Thymus (tissue), 2 donors: Measurements from ENCODE around the gene SYT2. TPM values are rescaled to one million over a fixed set of nuclear protein-coding genes. Genes with fewer than 3 reads are reported as not detected.

Experiments
- polyA plus RNA-seq: library from polyadenylated mRNA; stranded (reverse); fragments of 200-250 nt; gene quantifications from one replicate; pipeline ENCODE4 v1.2.3, GENCODE V29; 2013
- total RNA-seq: library from RNA; stranded (reverse); fragments of 120-200 nt; gene quantifications from one replicate; pipeline ENCODE4 v1.2.4, GENCODE V29; 2013
- donor health status: healthy.

SYT2 gene
- total and polyA plus RNA-seq, 2 donors = 0.05 to 0.09 TPM

Other genes starting within 250 kb of the SYT2 start
- 37.6 TPM for gene KDM5B, start 98.0 kb upstream of the SYT2 start, total RNA-seq
- 32.0 TPM for gene KDM5B, start 98.0 kb upstream of the SYT2 start, polyA plus RNA-seq
- gene PCAT6, start 100.5 kb upstream of the SYT2 start, total RNA-seq = 0.19 TPM
- 1.5 TPM for gene PCAT6, start 100.5 kb upstream of the SYT2 start, polyA plus RNA-seq
- gene RABIF, start 178.7 kb upstream of the SYT2 start, total RNA-seq = 7.7 TPM
- 9.4 TPM for gene RABIF, start 178.7 kb upstream of the SYT2 start, polyA plus RNA-seq
- 25.2 TPM for gene KLHL12, start 216.8 kb upstream of the SYT2 start, total RNA-seq
- gene KLHL12, start 216.8 kb upstream of the SYT2 start, polyA plus RNA-seq = 20.6 TPM
- gene ADIPOR1, start 247.9 kb upstream of the SYT2 start, total RNA-seq = 53.0 TPM
- 58.1 TPM for gene ADIPOR1, start 247.9 kb upstream of the SYT2 start, polyA plus RNA-seq